SU-DHL-6 (cell line): Measurements from ENCODE around the gene ASPHD1.

Source experiments
- CTCF ChIP-seq: fragments of 200-600 bp; sonication (generic); IDR thresholded peaks from one replicate; pipeline ENCODE4 v1.5.1; 2017; ENCODE audit warnings: antibody characterized with exemption, mild to moderate bottlenecking, low read length, moderate library complexity; ENCODE audit not compliant: insufficient read depth, poor library complexity, severe bottlenecking
- EZH2phosphoT487 ChIP-seq: fragments of 200-600 bp; sonication (generic), shearing (Covaris generic); conservative IDR thresholded peaks from 2 replicates; pipeline ENCODE4 v1.6.1; 2018; ENCODE audit warnings: mild to moderate bottlenecking, antibody characterized with exemption, low read length, moderate library complexity, mixed read lengths

GRCh38 chr16:29922986-29923501 is 22.8 kb downstream of the ASPHD1 start:
- TF ChIP-seq CTCF (no peak), EZH2phosphoT487 (no peak)
